Natural killer cell (primary cell): ENCODE results near the gene MEGF6. TPM values are rescaled to one million over a fixed set of nuclear protein-coding genes. Genes with fewer than 3 reads are reported as not detected.

Source experiments
- ATAC-seq, 3 donors: fragments of 150-1000 bp in 2 of 3; fragments of 200-7000 bp in 1 of 3; cut with Tn5 transposase; 1 replicate in 1 of 3; 2 replicates in 2 of 3; pipeline ENCODE4 v1.10.0; 2021; ENCODE audit warnings: mild to moderate bottlenecking in 2 of 3, moderate library complexity in 2 of 3
- DNase-seq, 2 donors: peaks; one replicate each; pipeline versions ENCODE4 v3.0.0 to v3.0.0-alpha.2; 2013 to 2021; ENCODE audit warnings: mixed read lengths in 1 of 2
- H3K27ac ChIP-seq: one replicate; pipeline ENCODE4 v1.5.1; 2013; ENCODE audit warnings: mild to moderate bottlenecking, low read length
- H3K27me3 ChIP-seq: one replicate; pipeline ENCODE4 v1.6.1; 2013; ENCODE audit warnings: low read length; ENCODE audit not compliant: control insufficient read depth, insufficient read depth
- H3K36me3 ChIP-seq: one replicate; pipeline ENCODE4 v1.6.1; 2013; ENCODE audit warnings: low read length; ENCODE audit not compliant: control insufficient read depth, insufficient read depth
- H3K4me1 ChIP-seq: one replicate; pipeline ENCODE4 v1.6.1; 2013; ENCODE audit warnings: low read length; ENCODE audit not compliant: control insufficient read depth, insufficient read depth
- H3K4me3 ChIP-seq: one replicate; pipeline ENCODE4 v1.5.1; 2013; ENCODE audit warnings: low read length
- H3K9me3 ChIP-seq: one replicate; pipeline ENCODE4 v1.6.1; 2013; ENCODE audit warnings: low read length; ENCODE audit not compliant: control insufficient read depth, insufficient read depth
- H3K27ac Mint-ChIP-seq, 2 donors: one replicate each; pipeline ENCODE4 v1.8.0; 2022; ENCODE audit warnings: mild to moderate bottlenecking in 2 of 2, mixed read lengths in 2 of 2, moderate library complexity in 1 of 2
- H3K27me3 Mint-ChIP-seq, 2 donors: one replicate each; pipeline ENCODE4 v1.8.0; 2022; ENCODE audit warnings: low read depth in 2 of 2, mixed read lengths in 2 of 2
- H3K36me3 Mint-ChIP-seq: one replicate; pipeline ENCODE4 v1.8.0; 2022; ENCODE audit warnings: mixed read lengths
- H3K4me1 Mint-ChIP-seq, 2 donors: one replicate each; pipeline ENCODE4 v1.8.0; 2022; ENCODE audit warnings: mixed read lengths in 2 of 2
- H3K4me3 Mint-ChIP-seq: one replicate; pipeline ENCODE4 v1.8.0; 2022; ENCODE audit warnings: mild to moderate bottlenecking, moderate library complexity, mixed read lengths
- H3K9me3 Mint-ChIP-seq, 2 donors: one replicate each; pipeline ENCODE4 v1.8.0; 2022; ENCODE audit warnings: mixed read lengths in 2 of 2
- WGBS: methylation state at CpG from one replicate; pipeline ENCODE4 v1.1.7; 2013; ENCODE audit warnings: missing lambda C conversion rate; ENCODE audit not compliant: insufficient coverage; 5-methylcytosine and 5-hydroxymethylcytosine counted together
- intact Hi-C: fragments of 100-400 bp; cut with micrococcal nuclease; formaldehyde crosslinking; loops from one replicate; pipeline ENCODE4 v1.14.2; 2022
- total RNA-seq, 4 donors: library from RNA; stranded (reverse); fragments of 120-200 nt in 1 of 4; gene quantifications; one replicate each; pipeline versions ENCODE4 v1.2.3 to v1.2.4, GENCODE V29; 2013 to 2022
- TF ChIP-seq, protein P1 (sequence below): fragments of 200-600 bp; IDR thresholded peaks from one replicate; pipeline ENCODE4 v1.8.0; 2022; ENCODE audit warnings: antibody characterized with exemption

The MEGF6 gene
- total RNA-seq, 3 donors from 2014 or later (not counting 1 experiment from before 2014, with no cell fraction given): 3.1 to 15.6 (median 5.1) TPM

DNA sequence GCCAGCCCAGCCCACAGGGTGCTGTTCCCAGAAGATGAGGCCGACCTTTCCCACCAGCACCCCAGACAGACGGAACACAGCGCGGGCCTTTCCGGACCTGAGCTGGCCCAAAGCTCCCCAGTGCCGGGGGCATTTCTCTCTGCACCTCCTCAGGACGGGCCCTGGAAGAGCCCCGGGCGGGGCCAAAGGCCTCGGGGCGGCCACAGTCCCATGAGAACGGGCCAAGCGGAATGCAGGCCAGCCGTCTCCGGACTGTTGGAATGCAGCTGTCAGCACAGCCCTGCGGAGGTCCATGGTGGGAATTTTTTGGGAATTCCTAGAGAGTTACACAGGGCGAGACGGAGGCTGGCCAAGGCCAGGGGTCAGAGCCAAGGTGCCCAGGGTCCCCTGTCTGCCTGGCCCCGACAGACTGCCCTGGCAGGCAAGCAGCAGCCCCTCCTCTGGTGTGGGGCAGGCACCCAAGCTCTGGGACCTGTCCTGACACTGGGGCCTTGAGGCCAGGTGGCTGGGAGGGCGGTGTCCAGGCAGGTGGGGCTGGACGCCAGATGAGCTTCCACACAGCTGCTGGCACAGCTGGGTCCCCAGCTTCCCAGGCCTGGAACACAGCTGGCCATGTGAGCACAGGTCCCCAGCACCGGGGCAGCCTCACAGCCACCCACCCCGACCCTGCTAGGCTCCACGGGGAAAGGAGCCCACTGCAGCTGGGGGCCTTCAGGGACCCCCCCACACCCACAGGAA, 63.0 kb downstream of the MEGF6 start:
- TF ChIP-seq, protein P1, sequence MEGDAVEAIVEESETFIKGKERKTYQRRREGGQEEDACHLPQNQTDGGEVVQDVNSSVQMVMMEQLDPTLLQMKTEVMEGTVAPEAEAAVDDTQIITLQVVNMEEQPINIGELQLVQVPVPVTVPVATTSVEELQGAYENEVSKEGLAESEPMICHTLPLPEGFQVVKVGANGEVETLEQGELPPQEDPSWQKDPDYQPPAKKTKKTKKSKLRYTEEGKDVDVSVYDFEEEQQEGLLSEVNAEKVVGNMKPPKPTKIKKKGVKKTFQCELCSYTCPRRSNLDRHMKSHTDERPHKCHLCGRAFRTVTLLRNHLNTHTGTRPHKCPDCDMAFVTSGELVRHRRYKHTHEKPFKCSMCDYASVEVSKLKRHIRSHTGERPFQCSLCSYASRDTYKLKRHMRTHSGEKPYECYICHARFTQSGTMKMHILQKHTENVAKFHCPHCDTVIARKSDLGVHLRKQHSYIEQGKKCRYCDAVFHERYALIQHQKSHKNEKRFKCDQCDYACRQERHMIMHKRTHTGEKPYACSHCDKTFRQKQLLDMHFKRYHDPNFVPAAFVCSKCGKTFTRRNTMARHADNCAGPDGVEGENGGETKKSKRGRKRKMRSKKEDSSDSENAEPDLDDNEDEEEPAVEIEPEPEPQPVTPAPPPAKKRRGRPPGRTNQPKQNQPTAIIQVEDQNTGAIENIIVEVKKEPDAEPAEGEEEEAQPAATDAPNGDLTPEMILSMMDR: no peak
- WGBS: 88% methylated on average over 24 of the region's 24 CpGs
- Histone ChIP-seq H3K4me1 (no peaks in the 10 kb centered on the region), H3K27ac (no peak overlapping the region), H3K36me3 (no peaks in the 10 kb centered on the region), H3K4me3 (no peak overlapping the region), H3K9me3 (no peaks in the 10 kb centered on the region), H3K27me3 (no peaks in the 10 kb centered on the region)
- ATAC-seq (no peak), DNase-seq (no peak)
- H3K36me3 Mint-ChIP-seq: no peaks in the 10 kb centered on the region
- intact Hi-C loops: no loop called here
- no peak overlapping the region for H3K4me3 Mint-ChIP-seq
- H3K27ac Mint-ChIP-seq: no peak overlapping the region
- H3K9me3 Mint-ChIP-seq: no peaks in the 10 kb centered on the region
- H3K4me1 Mint-ChIP-seq: no peaks in the 10 kb centered on the region
- no peaks in the 10 kb centered on the region for H3K27me3 Mint-ChIP-seq

DNA sequence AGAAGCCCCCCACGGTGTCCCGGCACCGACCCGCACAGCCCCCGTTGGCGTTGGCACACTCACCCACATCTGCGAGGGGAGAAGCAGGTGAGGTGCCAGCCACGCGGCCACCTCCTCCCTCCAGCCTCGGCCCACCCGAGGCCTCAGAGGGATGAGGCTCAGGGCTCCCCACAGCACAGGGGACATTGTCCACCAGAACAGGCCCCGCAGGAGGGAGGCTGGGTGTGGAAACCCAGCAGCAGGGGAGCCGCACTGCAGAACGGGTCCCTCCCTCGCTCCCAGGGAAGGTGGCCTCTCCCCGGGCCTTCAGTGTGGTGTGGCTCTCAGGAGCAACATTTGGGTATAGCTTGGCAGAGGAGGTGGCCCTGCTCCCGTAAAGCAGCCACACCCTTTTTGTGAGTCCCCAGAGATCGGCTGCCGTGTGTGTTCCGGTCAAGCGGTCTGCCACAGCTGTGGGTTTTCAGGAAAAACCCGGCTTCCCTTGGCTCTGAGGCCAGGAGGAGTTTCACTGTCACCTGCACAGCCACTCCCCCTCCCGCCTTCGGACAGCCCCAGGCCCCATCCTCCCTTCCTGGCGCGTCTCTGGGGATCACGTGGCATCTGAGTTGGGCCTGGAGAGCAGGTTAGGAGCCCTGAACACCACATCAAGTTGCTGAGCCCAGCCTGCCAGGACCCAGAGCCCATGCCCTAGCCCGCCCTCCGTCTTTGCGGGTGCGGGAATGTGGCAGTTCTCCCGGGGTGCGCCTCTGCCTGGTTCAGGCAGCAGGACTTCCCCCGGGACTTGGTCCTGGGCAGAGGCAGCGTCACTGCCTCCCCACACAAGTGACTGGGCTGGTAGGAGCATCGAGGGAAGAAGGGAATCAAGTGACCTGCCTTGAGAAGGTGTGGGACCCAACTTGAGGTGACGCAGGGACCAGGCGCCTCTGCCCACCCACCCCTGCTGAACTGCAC, 64.0 kb downstream of the MEGF6 start:
- Mint-ChIP-seq H3K9me3 (no peaks in the 10 kb centered on the region), H3K36me3 (no peaks in the 10 kb centered on the region), H3K27me3 (no peaks in the 10 kb centered on the region), H3K4me1 (no peaks in the 10 kb centered on the region), H3K4me3 (no peak overlapping the region), H3K27ac (no peak overlapping the region)
- no peaks in the 10 kb centered on the region for H3K36me3 ChIP-seq
- no peak for DNase-seq
- TF ChIP-seq, protein P1: no peak
- no peak overlapping the region for H3K4me3 ChIP-seq
- no peaks in the 10 kb centered on the region for H3K9me3 ChIP-seq
- H3K27ac ChIP-seq: no peak overlapping the region
- 90% methylated on average over 38 of the region's 38 CpGs for WGBS
- intact Hi-C loops: no loop called here
- no peaks in the 10 kb centered on the region for H3K27me3 ChIP-seq
- no peak for ATAC-seq
- H3K4me1 ChIP-seq: no peaks in the 10 kb centered on the region

DNA sequence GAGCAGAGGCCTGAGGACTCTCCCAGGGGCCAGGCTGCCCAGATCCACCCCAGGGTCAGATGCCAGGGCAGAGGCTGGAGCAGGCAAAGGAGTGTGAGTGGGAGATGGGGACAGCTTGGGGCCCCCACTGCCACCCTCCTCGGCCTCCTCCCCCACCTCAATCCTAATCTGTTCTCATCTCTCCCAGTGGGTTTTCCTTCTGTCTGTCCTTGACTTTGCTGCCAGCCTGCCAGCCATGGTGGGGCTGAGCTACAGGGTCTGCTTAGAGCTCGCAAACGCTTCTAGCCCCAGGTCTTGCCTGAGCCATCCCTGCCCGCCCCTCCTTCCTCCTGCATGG, 65.3 kb downstream of the MEGF6 start:
- no peaks in the 10 kb centered on the region for H3K9me3 Mint-ChIP-seq
- H3K27ac ChIP-seq: no peak overlapping the region
- no peak overlapping the region for H3K4me3 Mint-ChIP-seq
- intact Hi-C loops: no loop called here
- DNase-seq (no peak), ATAC-seq (no peak)
- WGBS: 79% methylated on average over 3 of the region's 4 CpGs
- H3K36me3 ChIP-seq: no peaks in the 10 kb centered on the region
- H3K27me3 ChIP-seq: no peaks in the 10 kb centered on the region
- H3K4me1 ChIP-seq: no peaks in the 10 kb centered on the region
- no peaks in the 10 kb centered on the region for H3K9me3 ChIP-seq
- no peaks in the 10 kb centered on the region for H3K4me1 Mint-ChIP-seq
- no peak overlapping the region for H3K27ac Mint-ChIP-seq
- H3K27me3 Mint-ChIP-seq: no peaks in the 10 kb centered on the region
- no peaks in the 10 kb centered on the region for H3K36me3 Mint-ChIP-seq
- H3K4me3 ChIP-seq: no peak overlapping the region
- TF ChIP-seq, protein P1: no peak
